ENCODE results near the gene SIPA1. TPM values are rescaled to one million over a fixed set of nuclear protein-coding genes. Genes with fewer than 3 reads are reported as not detected.
A peak's percentile ranks its signal among the peaks of the same experiment; 100 is the strongest.
"Not testable (repeated sequence)": the region's sequence is repeated elsewhere in the genome, so short reads cannot be mapped to it uniquely, and the experiment has no call there.

Gene SIPA1
- total RNA-seq, 3 donors from 2014 or later: 80.0 to 101 (median 95.4) TPM

GRCh38 chr11:65625628-65626342 is 12.1 kb upstream of the SIPA1 start:
- peaks cover 8% of the 10 kb centered on the region for H3K4me1 Mint-ChIP-seq (ENCODE audit: low read depth)
- ATAC-seq (peak; percentile 64 to 70), DNase-seq (peak; percentile 50)
- no peak overlapping the region for H3K4me3 Mint-ChIP-seq
- no peaks in the 10 kb centered on the region for H3K9me3 Mint-ChIP-seq
- no peaks in the 10 kb centered on the region for H3K27me3 Mint-ChIP-seq (ENCODE audit: low read depth)
- peaks cover 28% of the 10 kb centered on the region for H3K36me3 Mint-ChIP-seq (ENCODE audit: insufficient read depth)

- DNase-seq (no peak), ATAC-seq (no peak)
- Mint-ChIP-seq H3K27me3 (ENCODE audit: low read depth) (no peaks in the 10 kb centered on the region), H3K4me1 (ENCODE audit: low read depth) (peaks cover 6% of the 10 kb centered on the region), H3K36me3 (ENCODE audit: insufficient read depth) (peaks cover 24% of the 10 kb centered on the region), H3K4me3 (no peak overlapping the region), H3K9me3 (no peaks in the 10 kb centered on the region)
These were observed 10.7 kb upstream of the SIPA1 start for GRCh38 chr11:65627202-65627601.

GRCh38 chr11:65629579-65629978 is 8.3 kb upstream of the SIPA1 start:
- Mint-ChIP-seq H3K36me3 (ENCODE audit: insufficient read depth) (peaks cover 16% of the 10 kb centered on the region), H3K27me3 (ENCODE audit: low read depth) (no peaks in the 10 kb centered on the region), H3K9me3 (no peaks in the 10 kb centered on the region), H3K4me1 (ENCODE audit: low read depth) (peaks cover 13% of the 10 kb centered on the region), H3K4me3 (no peak overlapping the region)
- DNase-seq (no peak), ATAC-seq (no peak)

- no peaks in the 10 kb centered on the region for H3K27me3 Mint-ChIP-seq (ENCODE audit: low read depth)
- DNase-seq: no peak
- H3K36me3 Mint-ChIP-seq (ENCODE audit: insufficient read depth): peaks cover 19% of the 10 kb centered on the region
These were observed 7.7 kb upstream of the SIPA1 start for GRCh38 chr11:65630215-65630614.

GRCh38 chr11:65633390-65634108 is 4.4 kb upstream of the SIPA1 start:
- H3K27me3 Mint-ChIP-seq (ENCODE audit: low read depth): no peaks in the 10 kb centered on the region
- no peak overlapping the region for H3K4me3 Mint-ChIP-seq
- ATAC-seq: no peak
- peaks cover 9% of the 10 kb centered on the region for H3K36me3 Mint-ChIP-seq (ENCODE audit: insufficient read depth)
- H3K4me1 Mint-ChIP-seq (ENCODE audit: low read depth): peaks cover 20% of the 10 kb centered on the region
- no peak for DNase-seq
- H3K9me3 Mint-ChIP-seq: no peaks in the 10 kb centered on the region

More at GRCh38 chr11:65630215-65630614, 7.7 kb upstream of the SIPA1 start:
- Mint-ChIP-seq H3K4me1 (ENCODE audit: low read depth) (peaks cover 13% of the 10 kb centered on the region), H3K9me3 (no peaks in the 10 kb centered on the region), H3K4me3 (no peak overlapping the region)
- ATAC-seq: no peak

GRCh38 chr11:65634109-65634436 is 3.8 kb upstream of the SIPA1 start:
- peaks cover 9% of the 10 kb centered on the region for H3K36me3 Mint-ChIP-seq (ENCODE audit: insufficient read depth)
- DNase-seq: no peak
- H3K4me1 Mint-ChIP-seq (ENCODE audit: low read depth): peaks cover 25% of the 10 kb centered on the region
- no peaks in the 10 kb centered on the region for H3K9me3 Mint-ChIP-seq
- H3K4me3 Mint-ChIP-seq: no peak overlapping the region
- no peaks in the 10 kb centered on the region for H3K27me3 Mint-ChIP-seq (ENCODE audit: low read depth)
- no peak for ATAC-seq

- Mint-ChIP-seq H3K4me1 (ENCODE audit: low read depth) (peaks cover 29% of the 10 kb centered on the region), H3K36me3 (ENCODE audit: insufficient read depth) (peaks cover 6% of the 10 kb centered on the region), H3K4me3 (no peak overlapping the region), H3K9me3 (no peaks in the 10 kb centered on the region), H3K27me3 (ENCODE audit: low read depth) (no peaks in the 10 kb centered on the region)
- DNase-seq (no peak), ATAC-seq (no peak)
These were observed 3.5 kb upstream of the SIPA1 start for GRCh38 chr11:65634440-65634839.

GRCh38 chr11:65634905-65635731 is 2.8 kb upstream of the SIPA1 start:
- peaks cover 6% of the 10 kb centered on the region for H3K36me3 Mint-ChIP-seq (ENCODE audit: insufficient read depth)
- H3K4me3 Mint-ChIP-seq: no peak overlapping the region

GRCh38 chr11:65636108-65637031 is 1.5 kb upstream of the SIPA1 start:
- Mint-ChIP-seq H3K4me3 (peak overlapping the region; percentile 60), H3K27me3 (ENCODE audit: low read depth) (no peaks in the 10 kb centered on the region), H3K36me3 (ENCODE audit: insufficient read depth) (peaks cover 6% of the 10 kb centered on the region), H3K9me3 (no peaks in the 10 kb centered on the region), H3K4me1 (ENCODE audit: low read depth) (peaks cover 44% of the 10 kb centered on the region)
- ATAC-seq: no peak
- DNase-seq: no peak

More at GRCh38 chr11:65634905-65635731, 2.8 kb upstream of the SIPA1 start:
- peaks cover 35% of the 10 kb centered on the region for H3K4me1 Mint-ChIP-seq (ENCODE audit: low read depth)
- no peak for ATAC-seq
- no peak for DNase-seq
- no peaks in the 10 kb centered on the region for H3K27me3 Mint-ChIP-seq (ENCODE audit: low read depth)
- H3K9me3 Mint-ChIP-seq: no peaks in the 10 kb centered on the region

- peaks cover 52% of the 10 kb centered on the region for H3K4me1 Mint-ChIP-seq (ENCODE audit: low read depth)
- DNase-seq: no peak
These were observed 806 bp upstream of the SIPA1 start for GRCh38 chr11:65637032-65637557.

GRCh38 chr11:65639228-65639597 is 1.3 kb downstream of the SIPA1 start:
- not testable (repeated sequence) for ATAC-seq; H3K36me3 Mint-ChIP-seq (ENCODE audit: insufficient read depth); H3K9me3 Mint-ChIP-seq; H3K27me3 Mint-ChIP-seq (ENCODE audit: low read depth); DNase-seq
- Mint-ChIP-seq H3K4me1 (ENCODE audit: low read depth) (peaks cover 55% of the 10 kb centered on the region), H3K4me3 (peak overlapping the region; percentile 89)

More at GRCh38 chr11:65637032-65637557, 806 bp upstream of the SIPA1 start:
- no peak for ATAC-seq
- Mint-ChIP-seq H3K27me3 (ENCODE audit: low read depth) (no peaks in the 10 kb centered on the region), H3K9me3 (no peaks in the 10 kb centered on the region), H3K36me3 (ENCODE audit: insufficient read depth) (peaks cover 6% of the 10 kb centered on the region), H3K4me3 (peak overlapping the region; percentile 89)

- Mint-ChIP-seq H3K4me1 (ENCODE audit: low read depth) (peaks cover 55% of the 10 kb centered on the region), H3K36me3 (ENCODE audit: insufficient read depth) (peaks cover 8% of the 10 kb centered on the region), H3K9me3 (no peaks in the 10 kb centered on the region), H3K27me3 (ENCODE audit: low read depth) (no peaks in the 10 kb centered on the region), H3K4me3 (peak overlapping the region; percentile 89)
- ATAC-seq (no peak), DNase-seq (peak; percentile 43)
These were observed 2.0 kb downstream of the SIPA1 start for GRCh38 chr11:65639623-65640482.
